Endometrial microvascular endothelial cells (primary cell): ENCODE measurements around the gene RSPRY1. TPM values are rescaled to one million over a fixed set of nuclear protein-coding genes. Genes with fewer than 3 reads are reported as not detected.
"Not testable (repeated sequence)": the region's sequence is repeated elsewhere in the genome, so short reads cannot be mapped to it uniquely, and the experiment has no call there.

Source experiments
- in situ Hi-C: cut with HindIII; loops from 2 replicates; pipeline ENCODE4 v1.10.0; 2017; ENCODE audit warnings: low sequenced_read_pairs, low pct_unique_long_range_greater_than_20kb; ENCODE audit errors: inconsistent ontology term
- total RNA-seq: library from RNA; depleted of rRNA; stranded (reverse); fragments of >200 nt; gene quantifications from one replicate; pipeline ENCODE4 v1.2.3, GENCODE V29; 2015; ENCODE audit errors: inconsistent ontology term

Gene RSPRY1
- total RNA-seq, 1 donor from 2014 or later, result 37.4 TPM

DNA sequence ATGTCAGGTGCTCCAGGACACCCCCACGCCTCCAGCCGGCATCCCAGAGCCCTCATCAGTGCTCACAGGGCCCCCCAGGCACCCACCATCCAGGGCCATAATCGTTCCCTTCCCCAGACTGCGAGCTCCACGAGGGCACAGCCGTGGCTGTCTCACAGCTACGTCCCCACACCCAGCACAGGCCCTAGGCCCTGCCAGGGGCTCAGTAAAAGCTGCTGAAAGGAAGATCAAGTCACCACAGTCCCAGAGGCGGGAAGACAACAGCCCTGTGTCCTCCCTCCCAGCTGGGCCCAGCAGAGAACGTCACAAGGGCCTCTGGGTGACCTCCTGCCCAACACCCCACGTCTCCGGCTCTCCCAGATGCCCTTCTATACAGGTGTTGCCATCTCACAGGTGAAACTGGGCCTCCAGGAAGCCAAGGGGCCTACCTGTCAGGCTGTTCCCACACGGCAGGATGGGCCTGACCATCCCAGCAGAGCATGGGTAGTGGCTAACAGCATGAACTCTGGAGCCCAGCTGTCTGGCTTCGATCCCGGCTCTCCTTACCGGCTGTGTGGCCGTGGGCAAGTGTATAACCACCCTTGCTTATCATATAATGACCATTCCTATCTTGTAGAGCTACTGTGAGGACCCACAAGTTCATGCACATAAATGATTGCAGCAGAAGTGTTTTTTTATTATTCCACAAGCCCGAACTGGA is 76.9 kb downstream of the RSPRY1 start:
- in situ Hi-C loops, result no loop called here

DNA sequence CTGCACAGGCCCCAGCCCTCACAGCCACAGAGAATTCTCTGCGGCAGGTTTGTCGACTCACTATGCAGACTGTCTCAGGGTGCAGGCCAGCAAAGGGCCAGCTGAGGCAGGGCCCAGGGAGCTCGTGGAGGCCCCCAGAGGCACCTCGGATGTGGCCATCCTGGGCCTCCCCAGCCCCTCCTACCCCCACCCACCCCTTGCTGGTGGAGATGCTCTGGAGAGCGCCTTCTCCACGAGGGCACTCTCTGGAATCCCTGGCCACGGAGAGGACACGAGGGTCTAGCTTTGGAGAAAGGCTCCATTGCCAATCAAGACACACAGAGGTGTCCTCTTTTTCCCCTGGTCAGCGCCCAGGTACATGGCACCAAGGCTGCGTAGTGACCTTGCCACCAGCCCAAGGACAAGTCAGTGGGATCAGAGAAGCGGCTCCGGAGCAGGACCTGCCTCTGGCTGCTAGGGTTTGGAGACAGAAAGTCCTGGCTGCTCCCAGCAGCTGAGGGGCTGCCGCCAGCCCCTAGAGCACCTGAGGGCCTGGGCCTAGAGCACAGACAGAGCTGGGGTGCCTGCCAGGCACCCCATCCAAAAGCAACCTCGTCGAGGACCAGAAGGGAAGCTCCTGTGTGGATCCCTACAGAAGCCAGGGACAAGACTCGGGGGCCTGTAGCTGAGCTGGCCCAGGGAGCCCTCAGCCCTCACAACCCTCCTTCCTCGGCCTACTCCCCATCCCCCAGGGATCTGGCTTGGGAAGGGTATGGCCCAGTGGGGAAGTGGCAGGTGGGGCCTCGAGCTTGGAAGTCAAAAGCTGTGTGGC is 77.6 kb downstream of the RSPRY1 start:
- in situ Hi-C loops, result no loop called here

- in situ Hi-C loops, result no loop called here
Observed at GRCh38 chr16:57264381-57264780, 78.3 kb downstream of the RSPRY1 start.

- in situ Hi-C loops, result no loop called here
Observed at GRCh38 chr16:57264950-57265371, 78.8 kb downstream of the RSPRY1 start.

- in situ Hi-C loops, result no loop called here
Observed at GRCh38 chr16:57265850-57266530, 79.9 kb downstream of the RSPRY1 start.

GRCh38 chr16:57266531-57267260 is 80.6 kb downstream of the RSPRY1 start:
- in situ Hi-C loops, result no loop called here

- in situ Hi-C loops, result not testable (repeated sequence)
Observed at GRCh38 chr16:57267343-57267742, 81.2 kb downstream of the RSPRY1 start.

GRCh38 chr16:57268804-57269800 is 83.0 kb downstream of the RSPRY1 start:
- in situ Hi-C loops, result no loop called here

GRCh38 chr16:57270221-57271062 is 84.3 kb downstream of the RSPRY1 start:
- in situ Hi-C loops, result no loop called here

GRCh38 chr16:57271063-57271345 is 84.9 kb downstream of the RSPRY1 start:
- in situ Hi-C loops, result no loop called here

DNA sequence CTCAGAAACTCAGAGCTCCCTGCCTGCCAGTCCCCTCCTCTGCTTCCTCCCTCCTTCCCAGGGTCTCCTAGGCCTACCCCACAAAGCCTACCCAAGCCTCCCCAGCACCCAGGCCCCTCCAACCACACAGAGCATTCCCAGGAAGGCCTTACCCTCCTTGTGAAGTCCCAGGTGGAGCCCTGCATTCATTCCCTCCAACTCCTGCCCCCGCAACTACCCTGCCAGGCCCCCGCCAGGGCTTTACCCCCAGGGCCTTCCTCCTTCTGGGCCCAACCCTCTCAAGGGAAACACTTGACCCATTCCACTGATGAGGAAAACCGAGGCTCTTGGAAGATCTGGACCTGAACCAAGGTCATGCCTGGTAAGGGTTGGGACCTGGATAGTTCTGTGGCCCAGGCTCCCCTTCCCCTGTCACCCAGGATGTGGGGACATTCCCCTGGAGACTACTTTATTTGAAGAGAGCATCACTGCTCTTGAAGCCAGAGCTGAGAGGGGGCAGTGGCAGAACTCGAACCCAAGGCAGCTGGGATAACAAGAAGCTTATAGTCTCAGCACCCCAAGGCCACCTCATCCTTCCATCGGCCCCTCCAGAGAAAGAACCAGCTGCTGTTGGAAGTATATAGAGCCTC is 85.9 kb downstream of the RSPRY1 start:
- in situ Hi-C loops, result no loop called here

DNA sequence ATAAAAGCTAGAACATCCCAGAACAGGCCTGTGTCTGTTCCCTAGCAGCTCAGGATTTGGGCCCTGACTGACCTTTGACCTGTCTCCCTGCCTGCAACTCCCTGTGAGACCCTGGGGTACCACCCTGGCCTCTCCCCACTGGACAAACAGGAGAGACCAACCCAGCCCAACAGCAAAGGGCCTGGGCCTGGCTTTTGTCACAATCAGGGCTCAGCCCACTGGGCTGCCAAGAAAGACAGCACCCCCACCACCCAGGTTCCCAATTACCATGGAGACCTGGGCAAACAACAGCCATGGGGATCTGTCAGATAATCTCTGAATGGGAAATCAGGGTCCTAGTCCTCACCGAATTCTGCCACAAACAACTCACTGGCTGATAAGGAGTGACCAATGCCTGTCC is 87.2 kb downstream of the RSPRY1 start:
- in situ Hi-C loops, result no loop called here

DNA sequence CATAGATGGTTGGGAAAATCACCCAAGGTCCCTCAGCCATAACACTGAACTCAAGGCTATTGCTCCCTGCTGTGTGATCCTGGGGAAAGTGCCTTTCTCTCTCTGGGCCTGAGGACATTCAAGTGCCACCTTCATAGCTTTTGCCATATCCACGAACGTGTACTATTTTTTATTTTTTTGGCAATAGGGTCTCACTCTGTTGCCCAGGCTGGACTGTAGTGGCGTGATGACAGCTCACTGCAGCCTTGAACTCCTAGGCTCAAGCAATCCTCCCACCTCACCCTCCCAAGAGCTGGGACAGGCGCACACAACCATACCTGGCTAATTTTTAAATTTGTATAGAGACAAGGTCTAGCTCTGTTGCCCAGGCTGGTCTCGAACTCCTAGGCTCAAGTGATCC is 87.7 kb downstream of the RSPRY1 start:
- in situ Hi-C loops, result no loop called here

DNA sequence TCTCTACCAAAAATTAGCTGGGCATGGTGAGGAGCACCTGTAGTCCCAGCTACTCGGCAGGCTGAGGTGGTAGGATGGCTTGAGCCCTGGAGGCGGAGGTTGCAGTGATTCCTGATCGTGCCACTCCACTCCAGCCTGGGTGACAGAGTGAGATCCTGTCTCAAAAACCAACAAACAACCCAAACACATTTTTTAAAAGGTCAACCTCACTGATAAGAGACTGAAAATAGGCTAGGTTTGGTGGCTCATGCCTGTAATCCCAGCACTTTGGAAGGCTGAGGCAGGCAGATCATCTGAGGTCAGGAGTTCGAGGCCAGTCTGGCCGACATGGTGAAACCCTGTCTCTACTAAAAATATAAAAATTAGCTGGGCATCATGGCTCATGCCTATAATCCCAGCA is 89.8 kb downstream of the RSPRY1 start:
- in situ Hi-C loops, result not testable (repeated sequence)

GRCh38 chr16:57276596-57276995 is 90.5 kb downstream of the RSPRY1 start:
- in situ Hi-C loops, result no loop called here

- in situ Hi-C loops, result no loop called here
Observed at GRCh38 chr16:57277586-57277985, 91.5 kb downstream of the RSPRY1 start.

DNA sequence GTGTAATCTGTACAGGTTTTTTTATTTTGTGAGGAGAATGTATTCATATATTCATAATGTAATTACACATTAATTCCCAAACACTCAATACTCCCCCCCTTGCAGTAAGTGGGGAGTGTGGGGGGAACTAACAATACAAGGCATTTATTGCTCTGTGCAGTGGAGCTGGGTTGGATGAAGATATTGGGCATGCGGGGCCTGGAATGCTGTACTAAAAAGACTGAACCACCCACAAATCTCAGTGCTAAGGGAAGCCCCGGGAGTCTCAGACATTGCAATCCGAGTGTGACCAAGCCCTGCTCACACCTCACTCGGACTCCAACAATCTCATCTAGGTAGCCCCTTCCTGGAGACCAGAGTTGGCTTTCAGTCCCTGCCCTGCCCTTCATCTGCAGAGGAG is 92.4 kb downstream of the RSPRY1 start:
- in situ Hi-C loops, result no loop called here
